ENCODE data around the gene SFXN2.

SFXN2 gene

DNA sequence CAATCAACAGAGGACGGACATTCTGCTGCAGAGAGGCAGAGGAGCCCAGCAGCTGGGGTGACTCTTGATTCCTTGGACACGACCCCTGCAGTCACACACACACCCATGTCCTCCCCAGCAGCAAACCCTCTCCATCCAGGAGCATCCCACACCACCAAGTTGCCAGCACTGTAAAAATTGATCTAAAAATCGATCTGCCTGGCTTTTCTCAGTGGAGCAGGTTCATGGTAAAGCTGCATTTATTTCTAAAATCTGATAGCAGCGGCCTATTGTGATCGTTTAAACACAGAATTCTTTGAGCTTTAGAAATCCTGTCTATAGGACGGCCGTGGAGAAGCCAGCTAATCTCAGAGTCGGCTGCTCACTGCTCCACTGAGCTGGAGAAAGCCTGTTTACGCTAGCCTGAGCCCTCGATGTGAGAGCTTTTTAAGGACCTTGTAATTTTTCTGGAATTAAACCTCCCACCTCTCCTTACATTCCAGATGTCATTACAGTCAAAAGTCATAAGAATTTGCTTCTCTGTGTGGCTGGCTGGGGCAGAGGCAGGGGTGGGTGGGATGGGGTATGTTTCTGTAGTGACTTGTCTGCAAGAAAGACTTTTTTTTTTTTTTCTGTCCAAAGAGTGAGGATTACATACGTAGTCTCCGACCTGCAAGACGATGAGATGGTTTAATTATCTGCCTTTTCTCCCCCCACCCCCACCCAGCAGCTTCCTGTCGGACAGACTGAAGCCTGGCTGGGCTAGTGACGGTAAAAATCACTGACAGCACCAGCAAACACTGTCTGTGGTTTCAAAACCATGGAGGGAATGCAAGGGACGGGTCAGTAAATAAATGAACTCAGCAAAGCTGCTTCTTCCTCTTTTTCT, 38.5 kb upstream of the SFXN2 start:
- DNase-seq (ENCODE audit: low read depth in 1 of 2, low spot score in 1 of 2): peak in 1 of 2 experiments; percentile 77
- Histone ChIP-seq H3K27ac (replicated peaks) (no peak overlapping the region), H3K4me3 (replicated peaks; ENCODE audit: insufficient read depth, low read length) (no peak overlapping the region), H3K27me3 (ENCODE audit: insufficient read depth, poor library complexity, severe bottlenecking) (no peaks in the 10 kb centered on the region)
- TF ChIP-seq SPI1 (IDR thresholded peaks at IDR 0.05; ENCODE audit: borderline replicate concordance, low read depth) (peak; percentile 31; the same call in 1 of the 2 replicates), POLR2AphosphoS5 (IDR thresholded peaks at IDR 0.05; ENCODE audit: low read depth) (no peak)
- TF ChIP-seq, protein P1, sequence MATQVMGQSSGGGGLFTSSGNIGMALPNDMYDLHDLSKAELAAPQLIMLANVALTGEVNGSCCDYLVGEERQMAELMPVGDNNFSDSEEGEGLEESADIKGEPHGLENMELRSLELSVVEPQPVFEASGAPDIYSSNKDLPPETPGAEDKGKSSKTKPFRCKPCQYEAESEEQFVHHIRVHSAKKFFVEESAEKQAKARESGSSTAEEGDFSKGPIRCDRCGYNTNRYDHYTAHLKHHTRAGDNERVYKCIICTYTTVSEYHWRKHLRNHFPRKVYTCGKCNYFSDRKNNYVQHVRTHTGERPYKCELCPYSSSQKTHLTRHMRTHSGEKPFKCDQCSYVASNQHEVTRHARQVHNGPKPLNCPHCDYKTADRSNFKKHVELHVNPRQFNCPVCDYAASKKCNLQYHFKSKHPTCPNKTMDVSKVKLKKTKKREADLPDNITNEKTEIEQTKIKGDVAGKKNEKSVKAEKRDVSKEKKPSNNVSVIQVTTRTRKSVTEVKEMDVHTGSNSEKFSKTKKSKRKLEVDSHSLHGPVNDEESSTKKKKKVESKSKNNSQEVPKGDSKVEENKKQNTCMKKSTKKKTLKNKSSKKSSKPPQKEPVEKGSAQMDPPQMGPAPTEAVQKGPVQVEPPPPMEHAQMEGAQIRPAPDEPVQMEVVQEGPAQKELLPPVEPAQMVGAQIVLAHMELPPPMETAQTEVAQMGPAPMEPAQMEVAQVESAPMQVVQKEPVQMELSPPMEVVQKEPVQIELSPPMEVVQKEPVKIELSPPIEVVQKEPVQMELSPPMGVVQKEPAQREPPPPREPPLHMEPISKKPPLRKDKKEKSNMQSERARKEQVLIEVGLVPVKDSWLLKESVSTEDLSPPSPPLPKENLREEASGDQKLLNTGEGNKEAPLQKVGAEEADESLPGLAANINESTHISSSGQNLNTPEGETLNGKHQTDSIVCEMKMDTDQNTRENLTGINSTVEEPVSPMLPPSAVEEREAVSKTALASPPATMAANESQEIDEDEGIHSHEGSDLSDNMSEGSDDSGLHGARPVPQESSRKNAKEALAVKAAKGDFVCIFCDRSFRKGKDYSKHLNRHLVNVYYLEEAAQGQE (IDR thresholded peaks at IDR 0.05; ENCODE audit: insufficient replicate concordance, low read depth): no peak
- TF ChIP-seq, protein P2, sequence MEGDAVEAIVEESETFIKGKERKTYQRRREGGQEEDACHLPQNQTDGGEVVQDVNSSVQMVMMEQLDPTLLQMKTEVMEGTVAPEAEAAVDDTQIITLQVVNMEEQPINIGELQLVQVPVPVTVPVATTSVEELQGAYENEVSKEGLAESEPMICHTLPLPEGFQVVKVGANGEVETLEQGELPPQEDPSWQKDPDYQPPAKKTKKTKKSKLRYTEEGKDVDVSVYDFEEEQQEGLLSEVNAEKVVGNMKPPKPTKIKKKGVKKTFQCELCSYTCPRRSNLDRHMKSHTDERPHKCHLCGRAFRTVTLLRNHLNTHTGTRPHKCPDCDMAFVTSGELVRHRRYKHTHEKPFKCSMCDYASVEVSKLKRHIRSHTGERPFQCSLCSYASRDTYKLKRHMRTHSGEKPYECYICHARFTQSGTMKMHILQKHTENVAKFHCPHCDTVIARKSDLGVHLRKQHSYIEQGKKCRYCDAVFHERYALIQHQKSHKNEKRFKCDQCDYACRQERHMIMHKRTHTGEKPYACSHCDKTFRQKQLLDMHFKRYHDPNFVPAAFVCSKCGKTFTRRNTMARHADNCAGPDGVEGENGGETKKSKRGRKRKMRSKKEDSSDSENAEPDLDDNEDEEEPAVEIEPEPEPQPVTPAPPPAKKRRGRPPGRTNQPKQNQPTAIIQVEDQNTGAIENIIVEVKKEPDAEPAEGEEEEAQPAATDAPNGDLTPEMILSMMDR (IDR thresholded peaks at IDR 0.05; ENCODE audit: insufficient read depth, low read length): no peak

DNA sequence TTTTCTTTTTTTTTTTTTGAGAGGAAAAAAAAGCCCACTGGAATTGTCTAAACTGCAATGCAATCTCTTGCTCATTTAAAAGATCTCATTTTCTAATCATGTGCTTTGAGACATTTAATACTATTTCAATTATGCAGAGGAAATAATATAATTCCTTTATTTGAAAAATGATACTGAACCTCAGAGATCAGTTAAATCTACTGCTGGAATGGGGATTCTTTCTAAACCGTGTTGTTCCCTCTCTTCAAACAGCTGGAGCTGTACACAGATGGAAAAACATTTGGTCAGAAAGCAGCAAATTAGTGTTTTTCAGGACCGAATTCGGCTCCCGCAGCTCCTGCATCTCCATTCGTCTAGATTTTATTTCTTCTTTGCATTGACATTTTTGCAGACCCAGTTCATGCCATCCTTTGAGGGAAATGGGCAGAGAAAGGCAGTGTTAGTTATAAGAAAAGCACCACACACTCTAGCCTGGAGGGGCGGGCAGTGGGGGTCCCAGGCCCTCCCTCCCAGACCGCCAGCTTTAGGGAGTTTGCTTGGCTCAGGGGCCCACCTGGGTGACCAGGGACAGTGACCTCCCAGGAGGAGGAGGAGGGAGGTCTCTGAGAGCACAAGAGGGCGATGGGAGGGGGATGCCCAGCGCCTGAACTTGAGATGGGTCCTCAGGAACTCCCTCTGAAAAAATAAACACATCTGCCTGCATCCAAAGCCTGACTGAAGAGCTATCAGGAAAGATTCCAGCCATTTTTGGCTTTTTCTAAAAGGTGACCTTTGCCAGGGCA, 37.7 kb upstream of the SFXN2 start:
- Histone ChIP-seq H3K4me3 (replicated peaks; ENCODE audit: insufficient read depth, low read length) (no peak overlapping the region), H3K27ac (replicated peaks) (no peak overlapping the region), H3K27me3 (ENCODE audit: insufficient read depth, poor library complexity, severe bottlenecking) (no peaks in the 10 kb centered on the region)
- no peak for DNase-seq (ENCODE audit: low read depth in 1 of 2, low spot score in 1 of 2)
- TF ChIP-seq GABPA (IDR thresholded peaks at IDR 0.05; ENCODE audit: low read depth) (no peak), POLR2AphosphoS5 (IDR thresholded peaks at IDR 0.05; ENCODE audit: low read depth) (no peak)
- TF ChIP-seq, protein P2 (IDR thresholded peaks at IDR 0.05; ENCODE audit: insufficient read depth, low read length): no peak

DNA sequence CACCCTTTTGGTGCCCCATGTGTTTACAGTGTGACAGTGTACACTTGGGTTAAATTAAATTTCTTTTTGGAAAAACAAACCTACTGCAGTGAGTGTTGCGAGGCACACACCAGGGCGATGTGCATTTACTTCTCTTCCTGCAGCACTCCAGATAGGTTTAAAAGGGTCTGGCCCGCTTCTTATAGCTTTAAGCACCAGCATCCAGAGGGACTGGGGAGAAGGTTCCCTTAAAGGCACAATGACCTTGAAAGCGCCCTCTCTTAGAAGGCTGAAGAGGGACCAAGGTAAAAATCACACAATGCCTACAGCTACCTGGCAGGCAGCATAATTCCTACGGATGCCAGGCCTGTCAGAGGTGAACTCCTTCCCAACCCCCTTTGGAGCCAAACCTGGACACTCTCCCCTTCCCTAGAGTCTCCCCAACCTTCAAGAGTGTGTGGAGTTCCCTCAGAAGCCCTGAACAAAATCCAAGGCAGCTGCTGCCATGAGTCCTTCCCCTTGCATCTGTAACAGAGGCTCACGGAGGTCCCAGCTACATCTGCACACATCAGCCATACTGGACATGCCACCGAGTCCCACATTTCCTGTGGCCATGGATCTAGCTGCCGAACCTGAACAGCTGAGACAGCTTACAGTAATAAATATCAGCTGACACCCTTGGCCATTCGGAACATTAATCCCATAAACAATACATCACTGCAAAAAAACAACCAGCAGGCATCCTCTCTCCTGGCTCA, 36.9 kb upstream of the SFXN2 start:
- DNase-seq (ENCODE audit: low read depth in 1 of 2, low spot score in 1 of 2): no peak
- Histone ChIP-seq H3K4me3 (replicated peaks; ENCODE audit: insufficient read depth, low read length) (no peak overlapping the region), H3K27me3 (ENCODE audit: insufficient read depth, poor library complexity, severe bottlenecking) (no peaks in the 10 kb centered on the region), H3K27ac (replicated peaks) (no peak overlapping the region)
- TF ChIP-seq SPI1 (IDR thresholded peaks at IDR 0.05; ENCODE audit: borderline replicate concordance, low read depth) (no peak), GABPA (IDR thresholded peaks at IDR 0.05; ENCODE audit: low read depth) (no peak), POLR2AphosphoS5 (IDR thresholded peaks at IDR 0.05; ENCODE audit: low read depth) (no peak)
- TF ChIP-seq, protein P1 (IDR thresholded peaks at IDR 0.05; ENCODE audit: insufficient replicate concordance, low read depth): no peak
- TF ChIP-seq, protein P2 (IDR thresholded peaks at IDR 0.05; ENCODE audit: insufficient read depth, low read length): no peak

Data from HL-60 (cell line).